Measurements from ENCODE around the gene DEDD. TPM values are rescaled to one million over a fixed set of nuclear protein-coding genes. Genes with fewer than 3 reads are reported as not detected.

DEDD gene
- polyA plus RNA-seq, 2 of the 4 experiments (the other 2 are of a cell fraction) = 25.3 to 38.4 TPM

DNA sequence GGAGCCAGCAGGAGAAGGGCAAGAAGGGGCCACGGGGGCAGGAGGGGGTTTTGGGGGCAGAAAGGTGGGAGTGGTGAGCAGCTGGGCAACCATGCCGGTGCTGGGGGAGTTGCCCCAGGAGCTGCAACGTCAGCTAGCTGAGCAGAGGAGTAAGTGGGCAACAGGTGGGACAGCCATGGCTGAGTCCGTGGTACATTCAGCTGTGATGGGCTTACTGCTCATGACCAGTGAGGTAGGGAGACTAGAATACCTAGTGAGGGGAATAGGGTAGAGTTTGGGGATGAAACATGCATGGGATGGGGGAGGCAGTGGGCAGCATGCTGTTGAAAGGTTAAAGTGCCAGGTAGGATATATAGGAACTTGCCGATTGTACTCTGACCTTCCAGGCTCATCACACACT is 29.2 kb upstream of the DEDD start:
- ChIA-PET CTCF (interaction anchor here (0.7 to 0.9 kb wide), 2 partner anchors 16 to 20 kb away, joined by 3 read pairs; no protein-coding TSS in a partner anchor), POLR2A (no interaction called here)
- no peak overlapping the region for H3K4me2 ChIP-seq
- FAIRE-seq (no peak), ATAC-seq (no peak), DNase-seq (ENCODE audit: low read depth in 1 of 2, low spot score in 1 of 2) (no peak)
- H3K9me3 ChIP-seq = no peaks in the 10 kb centered on the region
- H3K27ac ChIP-seq = no peak overlapping the region
- 84% methylated on average over 4 of the region's 5 CpGs for WGBS (ENCODE audit: missing lambda C conversion rate)
- TF ChIP-seq FOSL2 (IDR thresholded peaks at IDR 0.05) (no peak), FOSL2 (CRISPR knock-in tag; IDR thresholded peaks at IDR 0.05) (no peak), ZC3H11A (IDR thresholded peaks at IDR 0.05) (no peak), EHMT2 (IDR thresholded peaks at IDR 0.05; ENCODE audit: low read depth) (no peak), HMGXB4 (CRISPR knock-in tag; IDR thresholded peaks at IDR 0.05; ENCODE audit: borderline replicate concordance) (no peak), HEYL (CRISPR knock-in tag; IDR thresholded peaks at IDR 0.05) (no peak), CEBPB (IDR thresholded peaks at IDR 0.05) (no peak), KDM5A (IDR thresholded peaks at IDR 0.05) (no peak), BCL3 (IDR thresholded peaks at IDR 0.05) (no peak), RARB (CRISPR knock-in tag; IDR thresholded peaks at IDR 0.05) (no peak), ZNF302 (CRISPR knock-in tag; IDR thresholded peaks at IDR 0.05) (no peak), CHD2 (IDR thresholded peaks at IDR 0.05; ENCODE audit: low read length, partially characterized antibody) (no peak), MAZ (IDR thresholded peaks at IDR 0.05; ENCODE audit: borderline replicate concordance, low read depth, low read length) (no peak), TFCP2L1 (CRISPR knock-in tag; IDR thresholded peaks at IDR 0.05) (no peak), ESRRA (IDR thresholded peaks at IDR 0.05; ENCODE audit: borderline replicate concordance, low read length) (no peak), JUN (IDR thresholded peaks at IDR 0.05) (no peak), RAD21 (conservative IDR thresholded peaks at IDR 0.05 in 1 of 2, IDR thresholded peaks at IDR 0.05 in 1 of 2) (no peak), RFX5 (IDR thresholded peaks at IDR 0.05) (no peak)
- peaks cover 18% of the 10 kb centered on the region for H3K4me1 ChIP-seq
- H3K4me3 ChIP-seq = no peak overlapping the region

DNA sequence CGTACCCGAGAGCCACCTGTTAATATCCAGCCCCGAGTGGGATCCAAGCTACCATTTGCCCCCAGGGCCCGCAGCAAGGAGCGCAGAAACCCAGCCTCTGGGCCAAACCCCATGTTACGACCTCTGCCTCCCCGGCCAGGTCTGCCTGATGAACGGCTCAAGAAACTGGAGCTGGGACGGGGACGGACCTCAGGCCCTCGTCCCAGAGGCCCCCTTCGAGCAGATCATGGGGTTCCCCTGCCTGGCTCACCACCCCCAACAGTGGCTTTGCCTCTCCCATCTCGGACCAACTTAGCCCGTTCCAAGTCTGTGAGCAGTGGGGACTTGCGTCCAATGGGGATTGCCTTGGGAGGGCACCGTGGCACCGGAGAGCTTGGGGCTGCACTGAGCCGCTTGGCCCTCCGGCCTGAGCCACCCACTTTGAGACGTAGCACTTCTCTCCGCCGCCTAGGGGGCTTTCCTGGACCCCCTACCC is 28.2 kb upstream of the DEDD start:
- no peak for FAIRE-seq

More for the DNA sequence above, 28.2 kb upstream of the DEDD start:
- ChIA-PET POLR2A (no interaction called here), CTCF (interaction anchor here (0.9 kb wide), 1 partner anchor 9 kb away, joined by 3 read pairs; no protein-coding TSS in a partner anchor)
- no peak overlapping the region for H3K4me3 ChIP-seq
- DNase-seq (ENCODE audit: low read depth in 1 of 2, low spot score in 1 of 2) (no peak), ATAC-seq (no peak)
- TF ChIP-seq CHD4 (IDR thresholded peaks at IDR 0.05; ENCODE audit: borderline replicate concordance) (no peak), BHLHE40 (IDR thresholded peaks at IDR 0.05; ENCODE audit: low read depth, low read length) (no peak), ZSCAN20 (CRISPR knock-in tag; IDR thresholded peaks at IDR 0.05) (no peak), PBX3 (IDR thresholded peaks at IDR 0.05) (no peak), HMGXB4 (CRISPR knock-in tag; IDR thresholded peaks at IDR 0.05; ENCODE audit: borderline replicate concordance) (no peak), JUN (IDR thresholded peaks at IDR 0.05) (no peak), FOSB (CRISPR knock-in tag; IDR thresholded peaks at IDR 0.05) (no peak), RARB (CRISPR knock-in tag; IDR thresholded peaks at IDR 0.05) (no peak), CHD2 (IDR thresholded peaks at IDR 0.05; ENCODE audit: low read length, partially characterized antibody) (no peak), HOXB5 (CRISPR knock-in tag; IDR thresholded peaks at IDR 0.05) (no peak)
- H3K4me1 ChIP-seq = peaks cover 18% of the 10 kb centered on the region
- no peak overlapping the region for H3K27ac ChIP-seq
- H3K9me3 ChIP-seq = no peaks in the 10 kb centered on the region
- H3K4me2 ChIP-seq = peak overlapping the region; percentile 87
- 97% methylated on average over 18 of the region's 22 CpGs for WGBS (ENCODE audit: missing lambda C conversion rate)

Measured in A549 (cell line).